Fibroblast of lung (primary cell): Measurements from ENCODE around the gene GAL3ST2.

ENCODE experiments used
- EZH2 ChIP-seq: IDR thresholded peaks from 2 replicates; pipeline ENCODE4 v1.5.1; 2012; ENCODE audit warnings: low read length, control low read depth, mild to moderate bottlenecking; ENCODE audit errors: missing control alignments
- TF ChIP-seq, protein P1 (sequence below), 2 donors: IDR thresholded peaks in 1 of 2; conservative IDR thresholded peaks in 1 of 2; 1 replicate in 1 of 2; 2 replicates in 1 of 2; pipeline ENCODE4 v1.5.1; 2011 to 2012; ENCODE audit warnings: low read length in 2 of 2, control low read depth in 1 of 2, inconsistent platforms in 1 of 2, low read depth in 1 of 2, mild to moderate bottlenecking in 1 of 2

DNA sequence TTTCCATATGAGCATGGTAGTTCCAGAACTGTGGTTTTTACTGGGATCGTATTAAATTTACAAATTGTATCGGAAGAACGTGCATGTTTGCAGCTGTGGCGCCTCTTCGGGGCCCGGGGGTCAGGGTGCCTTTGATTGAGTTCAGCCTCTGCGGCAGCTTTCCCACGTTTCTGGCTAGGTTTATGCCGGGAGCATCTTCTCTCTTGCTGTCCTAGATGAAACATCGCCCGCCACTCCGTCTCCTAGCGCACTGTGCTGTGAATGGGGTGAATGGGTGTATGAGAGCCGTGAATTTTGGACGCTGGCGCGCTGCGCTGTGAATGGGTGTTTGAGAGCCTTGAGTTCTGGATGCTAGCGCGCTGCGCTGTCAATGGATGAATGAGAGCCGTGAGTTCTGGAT is 69.8 kb downstream of the GAL3ST2 start:
- TF ChIP-seq, protein P1, sequence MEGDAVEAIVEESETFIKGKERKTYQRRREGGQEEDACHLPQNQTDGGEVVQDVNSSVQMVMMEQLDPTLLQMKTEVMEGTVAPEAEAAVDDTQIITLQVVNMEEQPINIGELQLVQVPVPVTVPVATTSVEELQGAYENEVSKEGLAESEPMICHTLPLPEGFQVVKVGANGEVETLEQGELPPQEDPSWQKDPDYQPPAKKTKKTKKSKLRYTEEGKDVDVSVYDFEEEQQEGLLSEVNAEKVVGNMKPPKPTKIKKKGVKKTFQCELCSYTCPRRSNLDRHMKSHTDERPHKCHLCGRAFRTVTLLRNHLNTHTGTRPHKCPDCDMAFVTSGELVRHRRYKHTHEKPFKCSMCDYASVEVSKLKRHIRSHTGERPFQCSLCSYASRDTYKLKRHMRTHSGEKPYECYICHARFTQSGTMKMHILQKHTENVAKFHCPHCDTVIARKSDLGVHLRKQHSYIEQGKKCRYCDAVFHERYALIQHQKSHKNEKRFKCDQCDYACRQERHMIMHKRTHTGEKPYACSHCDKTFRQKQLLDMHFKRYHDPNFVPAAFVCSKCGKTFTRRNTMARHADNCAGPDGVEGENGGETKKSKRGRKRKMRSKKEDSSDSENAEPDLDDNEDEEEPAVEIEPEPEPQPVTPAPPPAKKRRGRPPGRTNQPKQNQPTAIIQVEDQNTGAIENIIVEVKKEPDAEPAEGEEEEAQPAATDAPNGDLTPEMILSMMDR (conservative IDR thresholded peaks at IDR 0.05 in 1 of 2, IDR thresholded peaks at IDR 0.05 in 1 of 2; ENCODE audit: low read depth in 1 of 2, low read length in 2 of 2): no peak
- TF ChIP-seq EZH2: no peak
